ENCODE data around the gene ZSCAN30.

ZSCAN30 gene

GRCh38 chr18:35303610-35304009 lies 13.6 kb upstream of the ZSCAN30 start:
- DNase-seq (ENCODE audit: low spot score in 2 of 2): no peak
- peaks cover 63% of the 10 kb centered on the region for H3K36me3 Mint-ChIP-seq
- no peak overlapping the region for H3K27ac Mint-ChIP-seq
- no peak for ATAC-seq (ENCODE audit: low read depth)
- H3K4me3 Mint-ChIP-seq: no peak overlapping the region
- no peaks in the 10 kb centered on the region for H3K27me3 Mint-ChIP-seq
- H3K9me3 Mint-ChIP-seq: peaks cover 15% of the 10 kb centered on the region
- H3K4me1 Mint-ChIP-seq: no peaks in the 10 kb centered on the region

GRCh38 chr18:35296060-35296459 lies 6.0 kb upstream of the ZSCAN30 start:
- H3K4me1 Mint-ChIP-seq: peaks cover 31% of the 10 kb centered on the region
- H3K4me3 Mint-ChIP-seq: no peak overlapping the region
- DNase-seq (ENCODE audit: low spot score in 2 of 2): no peak
- no peak overlapping the region for H3K27ac Mint-ChIP-seq
- no peaks in the 10 kb centered on the region for H3K27me3 Mint-ChIP-seq
- peaks cover 55% of the 10 kb centered on the region for H3K36me3 Mint-ChIP-seq
- ATAC-seq (ENCODE audit: low read depth): no peak
- peaks cover 8% of the 10 kb centered on the region for H3K9me3 Mint-ChIP-seq

- Mint-ChIP-seq H3K4me1 (peaks cover 48% of the 10 kb centered on the region), H3K27ac (peak overlapping the region; percentile 97), H3K4me3 (peak overlapping the region; percentile 94), H3K27me3 (no peaks in the 10 kb centered on the region), H3K9me3 (peaks cover 2% of the 10 kb centered on the region), H3K36me3 (peaks cover 25% of the 10 kb centered on the region)
- ATAC-seq (ENCODE audit: low read depth) (no peak), DNase-seq (ENCODE audit: low spot score in 2 of 2) (no peak)
Observed at GRCh38 chr18:35291166-35291565, 1.1 kb upstream of the ZSCAN30 start.

GRCh38 chr18:35289727-35290093 lies 319 bp downstream of the ZSCAN30 start:
- Mint-ChIP-seq H3K36me3 (peaks cover 14% of the 10 kb centered on the region), H3K4me1 (peaks cover 45% of the 10 kb centered on the region), H3K27me3 (no peaks in the 10 kb centered on the region), H3K27ac (peak overlapping the region; percentile 97), H3K9me3 (peaks cover 6% of the 10 kb centered on the region), H3K4me3 (peak overlapping the region; percentile 94)
- ATAC-seq (ENCODE audit: low read depth) (peak; percentile 37), DNase-seq (ENCODE audit: low spot score in 2 of 2) (peak in 1 of 2 donors; percentile 18)

DNA sequence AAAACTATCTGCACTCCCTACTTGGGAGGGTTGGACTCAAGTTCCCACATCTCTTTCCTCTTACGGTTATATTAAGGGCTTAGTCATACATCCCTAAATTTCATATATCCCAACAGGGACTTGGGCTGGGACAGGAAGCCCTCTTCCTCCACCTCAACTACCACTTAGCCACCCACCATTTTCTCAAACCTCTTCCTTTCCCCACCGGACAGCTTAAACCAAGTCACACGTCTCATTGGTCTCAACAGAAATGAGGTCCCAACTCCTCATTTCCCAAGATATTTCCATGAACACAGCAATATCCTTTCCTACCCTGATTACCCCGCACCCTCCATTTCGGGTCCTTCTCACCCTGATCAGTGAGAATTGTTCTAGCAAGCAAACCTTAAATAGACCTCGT lies 736 bp downstream of the ZSCAN30 start:
- ATAC-seq (ENCODE audit: low read depth) (no peak), DNase-seq (ENCODE audit: low spot score in 2 of 2) (no peak)
- Mint-ChIP-seq H3K27me3 (no peaks in the 10 kb centered on the region), H3K9me3 (peaks cover 6% of the 10 kb centered on the region), H3K4me1 (peaks cover 42% of the 10 kb centered on the region), H3K27ac (peak overlapping the region; percentile 97), H3K36me3 (peaks cover 12% of the 10 kb centered on the region), H3K4me3 (peak overlapping the region; percentile 94)

DNA sequence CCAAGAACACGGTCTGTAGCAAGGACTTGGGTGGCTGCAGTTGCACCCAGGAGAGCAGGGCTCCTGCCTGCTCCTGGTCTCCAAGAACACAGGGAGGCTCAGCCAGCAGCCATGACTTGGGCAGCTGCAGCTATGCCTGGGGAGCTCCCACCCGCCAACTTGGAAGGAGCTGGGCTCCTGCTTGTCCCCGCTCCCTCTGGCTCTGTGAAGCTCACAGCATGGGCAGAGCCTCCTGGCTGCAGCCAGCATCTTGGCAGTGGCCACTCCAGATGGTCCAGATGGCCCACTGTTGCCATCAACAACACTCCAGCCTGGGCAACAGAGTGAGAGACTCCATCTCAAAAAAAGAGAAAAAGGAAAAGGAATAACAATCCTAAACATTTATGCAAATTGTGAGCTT lies 5.2 kb downstream of the ZSCAN30 start:
- Mint-ChIP-seq H3K4me1 (peaks cover 13% of the 10 kb centered on the region), H3K36me3 (peaks cover 9% of the 10 kb centered on the region), H3K9me3 (peaks cover 6% of the 10 kb centered on the region), H3K27ac (no peak overlapping the region), H3K4me3 (no peak overlapping the region), H3K27me3 (no peaks in the 10 kb centered on the region)
- DNase-seq (ENCODE audit: low spot score in 2 of 2): no peak
- no peak for ATAC-seq (ENCODE audit: low read depth)

GRCh38 chr18:35283923-35284794 lies 5.9 kb downstream of the ZSCAN30 start:
- no peak overlapping the region for H3K27ac Mint-ChIP-seq
- H3K4me3 Mint-ChIP-seq: no peak overlapping the region
- ATAC-seq (ENCODE audit: low read depth) (no peak), DNase-seq (ENCODE audit: low spot score in 2 of 2) (no peak)
- peaks cover 9% of the 10 kb centered on the region for H3K36me3 Mint-ChIP-seq
- H3K9me3 Mint-ChIP-seq: peaks cover 7% of the 10 kb centered on the region
- H3K4me1 Mint-ChIP-seq: peaks cover 8% of the 10 kb centered on the region
- no peaks in the 10 kb centered on the region for H3K27me3 Mint-ChIP-seq

GRCh38 chr18:35282353-35282752 lies 7.7 kb downstream of the ZSCAN30 start:
- no peak overlapping the region for H3K27ac Mint-ChIP-seq
- DNase-seq (ENCODE audit: low spot score in 2 of 2): no peak
- no peak overlapping the region for H3K4me3 Mint-ChIP-seq
- H3K27me3 Mint-ChIP-seq: no peaks in the 10 kb centered on the region
- H3K9me3 Mint-ChIP-seq: peaks cover 7% of the 10 kb centered on the region
- peaks cover 4% of the 10 kb centered on the region for H3K4me1 Mint-ChIP-seq
- ATAC-seq (ENCODE audit: low read depth): no peak
- H3K36me3 Mint-ChIP-seq: peaks cover 15% of the 10 kb centered on the region

DNA sequence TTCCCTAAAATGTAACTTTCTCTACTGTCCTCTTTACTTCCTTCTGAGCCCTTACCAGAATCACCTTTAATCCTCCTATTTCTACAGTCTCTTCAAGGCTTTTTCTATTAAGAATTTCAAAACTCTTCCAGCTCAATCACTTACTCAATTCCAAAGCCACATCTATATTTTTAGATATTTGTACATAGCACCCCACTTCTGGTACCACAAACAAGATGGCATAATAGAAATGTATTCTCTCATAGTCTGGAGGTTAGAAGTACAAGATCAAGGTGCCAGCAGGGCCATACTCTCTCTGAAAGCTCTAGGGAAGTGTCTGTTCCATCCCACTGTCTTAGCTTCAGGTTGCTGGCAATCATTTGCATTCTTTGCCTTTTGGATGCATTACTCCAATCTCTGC lies 11.1 kb downstream of the ZSCAN30 start:
- Mint-ChIP-seq H3K4me1 (no peaks in the 10 kb centered on the region), H3K9me3 (peaks cover 1% of the 10 kb centered on the region), H3K27ac (no peak overlapping the region), H3K36me3 (peaks cover 15% of the 10 kb centered on the region), H3K27me3 (no peaks in the 10 kb centered on the region), H3K4me3 (no peak overlapping the region)
- ATAC-seq (ENCODE audit: low read depth) (no peak), DNase-seq (ENCODE audit: low spot score in 2 of 2) (no peak)

- Mint-ChIP-seq H3K27me3 (no peaks in the 10 kb centered on the region), H3K4me3 (no peak overlapping the region), H3K36me3 (peaks cover 15% of the 10 kb centered on the region), H3K4me1 (no peaks in the 10 kb centered on the region), H3K27ac (no peak overlapping the region), H3K9me3 (peaks cover 1% of the 10 kb centered on the region)
- DNase-seq (ENCODE audit: low spot score in 2 of 2) (no peak), ATAC-seq (ENCODE audit: low read depth) (no peak)
Observed at GRCh38 chr18:35278085-35278484, 11.9 kb downstream of the ZSCAN30 start.

DNA sequence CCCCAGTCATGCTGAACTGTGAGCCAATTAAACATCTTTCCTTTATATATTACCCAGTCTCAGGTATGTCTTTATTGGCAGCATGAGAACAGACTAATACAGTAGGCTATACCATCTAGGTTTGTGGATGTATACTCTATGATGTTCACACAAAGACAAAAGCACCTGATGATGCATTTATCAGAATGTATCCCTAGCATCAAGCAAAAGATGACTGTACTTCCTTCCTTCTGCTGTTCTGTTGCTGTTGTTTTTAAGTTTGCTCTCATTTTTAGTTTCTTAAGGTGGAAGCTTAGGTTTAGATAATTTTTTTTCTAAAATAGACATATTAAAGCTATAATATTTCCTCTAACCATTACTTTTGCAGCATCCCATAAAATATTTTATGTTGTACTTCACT lies 12.4 kb downstream of the ZSCAN30 start:
- H3K9me3 Mint-ChIP-seq: peaks cover 1% of the 10 kb centered on the region
- DNase-seq (ENCODE audit: low spot score in 2 of 2) (no peak), ATAC-seq (ENCODE audit: low read depth) (no peak)
- no peak overlapping the region for H3K27ac Mint-ChIP-seq
- H3K27me3 Mint-ChIP-seq: no peaks in the 10 kb centered on the region
- no peak overlapping the region for H3K4me3 Mint-ChIP-seq
- H3K4me1 Mint-ChIP-seq: no peaks in the 10 kb centered on the region
- peaks cover 14% of the 10 kb centered on the region for H3K36me3 Mint-ChIP-seq

GRCh38 chr18:35276267-35276666 lies 13.8 kb downstream of the ZSCAN30 start:
- H3K4me3 Mint-ChIP-seq: no peak overlapping the region
- H3K9me3 Mint-ChIP-seq: peaks cover 1% of the 10 kb centered on the region
- H3K4me1 Mint-ChIP-seq: no peaks in the 10 kb centered on the region
- H3K36me3 Mint-ChIP-seq: peaks cover 14% of the 10 kb centered on the region
- ATAC-seq (ENCODE audit: low read depth): no peak
- no peak for DNase-seq (ENCODE audit: low spot score in 2 of 2)
- H3K27me3 Mint-ChIP-seq: no peaks in the 10 kb centered on the region
- no peak overlapping the region for H3K27ac Mint-ChIP-seq

- Mint-ChIP-seq H3K4me3 (no peak overlapping the region), H3K4me1 (peaks cover 22% of the 10 kb centered on the region), H3K9me3 (peaks cover 6% of the 10 kb centered on the region), H3K27ac (no peak overlapping the region), H3K36me3 (peaks cover 7% of the 10 kb centered on the region), H3K27me3 (no peaks in the 10 kb centered on the region)
- no peak for ATAC-seq (ENCODE audit: low read depth)
- DNase-seq (ENCODE audit: low spot score in 2 of 2): no peak
Observed at GRCh38 chr18:35271656-35272055, 18.4 kb downstream of the ZSCAN30 start.

- Mint-ChIP-seq H3K27me3 (no peaks in the 10 kb centered on the region), H3K36me3 (peaks cover 4% of the 10 kb centered on the region), H3K27ac (peak overlapping the region; percentile 98), H3K4me1 (peaks cover 27% of the 10 kb centered on the region), H3K9me3 (peaks cover 6% of the 10 kb centered on the region), H3K4me3 (peak overlapping the region; percentile 97)
- peak; percentile 69 for ATAC-seq (ENCODE audit: low read depth)
- DNase-seq (ENCODE audit: low spot score in 2 of 2): peak in 1 of 2 donors; percentile 33
Observed at GRCh38 chr18:35268821-35269220, 21.2 kb downstream of the ZSCAN30 start.

DNA sequence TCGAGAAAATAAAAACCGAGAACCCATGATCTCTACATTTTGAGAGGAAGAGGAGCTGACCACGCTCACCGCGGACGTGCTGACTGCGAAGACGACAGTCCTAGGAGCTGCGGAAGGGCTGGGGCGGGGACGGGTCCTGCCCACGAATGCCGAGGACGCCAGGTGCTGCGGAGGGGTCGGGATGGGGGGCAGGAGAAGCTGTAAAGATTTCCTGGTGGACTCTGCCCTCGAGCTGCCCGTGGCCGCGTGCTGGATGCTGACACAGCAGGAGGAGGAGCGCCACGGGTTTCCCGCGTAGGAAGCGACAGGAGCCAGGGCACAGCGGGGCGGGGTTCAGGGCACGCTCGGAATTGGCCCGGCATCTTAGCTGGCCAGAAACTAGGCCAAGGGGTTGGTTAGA lies 22.2 kb downstream of the ZSCAN30 start:
- ATAC-seq (ENCODE audit: low read depth): no peak
- Mint-ChIP-seq H3K36me3 (peaks cover 2% of the 10 kb centered on the region), H3K4me3 (peak overlapping the region; percentile 97), H3K9me3 (peaks cover 6% of the 10 kb centered on the region), H3K27me3 (no peaks in the 10 kb centered on the region), H3K27ac (peak overlapping the region; percentile 98), H3K4me1 (peaks cover 27% of the 10 kb centered on the region)
- DNase-seq (ENCODE audit: low spot score in 2 of 2): no peak

Data from memory B cell (primary cell).